HG03108 (cell line): ENCODE results near the gene MRPL27.
"Not testable (repeated sequence)": the region's sequence is repeated elsewhere in the genome, so short reads cannot be mapped to it uniquely, and the experiment has no call there.

Experiments used
- ATAC-seq: cut with Tn5 transposase; IDR thresholded peaks from one replicate; pipeline ENCODE4 v1.9.1; 2021; ENCODE audit warnings: moderate library complexity; ENCODE audit not compliant: unreplicated experiment

MRPL27 gene

DNA sequence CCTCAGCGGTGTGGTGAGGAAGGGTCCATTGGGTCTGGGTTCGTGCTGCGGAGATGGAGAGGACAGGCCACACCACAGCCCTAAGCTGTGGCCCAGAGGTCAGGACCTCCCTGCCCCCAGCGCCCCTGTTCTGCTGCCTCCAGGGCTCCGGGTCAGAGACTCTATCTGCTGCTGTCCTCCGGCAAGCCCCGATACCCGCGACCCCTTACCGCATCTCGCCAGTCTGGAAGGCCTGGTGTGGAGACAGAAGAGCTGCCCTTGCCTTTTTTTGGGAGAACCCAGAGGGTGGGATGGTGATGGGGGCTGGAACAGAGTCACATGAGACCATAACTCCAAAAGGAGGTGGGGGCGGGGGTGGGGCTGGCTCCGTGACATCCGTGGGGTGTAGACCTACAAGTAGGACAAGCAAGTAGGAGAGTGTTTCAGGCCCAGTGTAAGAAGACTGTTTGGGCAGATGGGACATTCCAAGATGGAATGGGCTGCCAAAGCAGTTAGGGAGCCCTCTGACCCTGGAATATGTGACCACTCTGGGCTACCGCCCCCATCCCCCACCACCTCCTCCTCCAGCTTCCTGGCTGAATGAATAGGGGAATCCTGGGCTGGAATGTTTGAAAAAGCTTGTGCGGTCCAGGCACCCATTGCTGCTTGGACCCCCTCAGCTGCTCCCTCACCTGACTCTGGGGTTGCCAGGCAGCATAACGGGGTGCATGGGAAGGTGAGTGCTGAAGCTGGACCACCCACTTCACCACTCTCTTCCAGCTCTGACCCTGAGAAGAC is 25.7 kb downstream of the MRPL27 start:
- no peak for ATAC-seq

DNA sequence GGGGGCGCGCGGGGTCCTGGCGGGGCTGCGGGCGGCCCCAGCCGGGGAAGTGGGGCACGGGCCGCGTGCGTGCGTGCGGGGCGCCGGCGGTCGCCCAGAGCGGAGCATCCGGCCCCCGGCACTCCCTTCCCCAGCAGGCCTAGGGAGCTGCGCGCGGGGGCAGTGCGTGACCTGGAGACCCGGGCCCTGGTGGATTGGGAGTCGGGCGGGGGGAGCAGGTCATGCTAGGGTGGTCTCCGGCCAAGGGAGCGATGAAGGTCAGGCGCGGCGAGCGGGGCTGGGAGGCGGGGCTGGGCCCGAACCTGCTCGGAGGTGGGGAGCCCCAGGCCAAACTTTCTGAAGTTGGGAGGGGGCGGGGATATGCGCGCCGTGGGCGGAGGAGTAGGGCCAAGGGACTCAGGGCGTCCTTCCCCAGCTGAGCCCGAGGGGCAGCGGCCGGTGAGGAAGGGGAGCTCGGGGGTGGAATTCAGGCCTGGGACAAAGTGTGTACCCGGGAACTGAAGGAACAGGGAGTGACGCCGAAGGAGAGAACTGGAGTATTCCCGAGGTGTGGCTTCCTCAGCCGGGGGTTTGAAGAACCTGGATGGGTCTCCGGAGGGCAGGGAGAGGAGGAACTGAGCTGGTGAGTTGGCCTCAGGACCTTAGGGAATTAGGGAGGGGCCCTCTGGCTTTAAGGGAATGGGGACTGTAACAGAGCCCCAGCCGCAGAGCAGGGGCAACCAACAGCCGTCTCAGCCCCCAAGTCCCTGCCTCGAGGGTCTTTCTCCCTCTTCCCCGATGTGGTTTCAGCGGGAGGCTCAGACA is 26.5 kb downstream of the MRPL27 start:
- ATAC-seq = peak; percentile 36

DNA sequence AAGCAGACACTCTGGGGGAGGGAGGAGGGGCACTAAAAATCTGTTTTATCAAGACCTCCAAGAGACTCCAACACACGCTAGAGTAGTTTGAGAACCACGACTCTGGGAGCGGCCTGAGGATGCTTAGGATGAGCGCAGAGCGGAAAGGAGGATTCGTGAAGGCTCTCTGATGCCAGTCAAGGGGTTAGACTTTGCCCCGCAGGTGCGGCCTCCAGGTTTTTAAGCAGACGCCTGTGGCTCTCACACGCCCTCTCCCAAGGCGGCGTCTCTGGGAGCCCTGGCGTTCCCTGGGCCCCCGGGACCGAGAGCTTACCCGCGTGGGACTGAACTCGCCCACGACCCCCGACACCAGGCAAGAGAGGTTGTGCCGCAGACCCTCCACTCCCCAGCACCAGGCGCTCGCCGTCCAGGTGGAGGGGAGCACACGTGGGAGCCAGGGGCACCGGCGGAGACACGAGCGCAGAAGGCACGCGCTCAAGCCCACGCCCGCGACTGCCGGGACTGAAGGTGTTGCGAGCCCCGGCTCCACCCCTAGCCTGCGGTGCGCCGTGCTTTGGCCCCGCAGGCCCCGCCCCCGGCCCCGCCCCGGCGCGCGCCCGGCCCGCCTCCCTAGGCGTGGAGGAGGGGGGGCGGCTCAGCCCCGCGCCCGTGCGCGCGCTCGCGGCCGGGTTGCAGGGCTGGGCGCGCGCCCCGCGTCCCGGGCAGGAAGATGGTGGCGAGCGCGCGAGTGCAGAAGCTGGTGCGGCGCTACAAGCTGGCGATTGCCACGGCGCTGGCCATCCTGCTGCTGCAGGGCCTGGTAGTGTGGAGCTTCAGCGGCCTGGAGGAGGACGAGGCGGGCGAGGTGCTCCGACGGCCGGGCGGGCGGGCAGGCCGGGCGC is 27.3 kb downstream of the MRPL27 start, which contains the start of gene XYLT2:
TSS of gene XYLT2 (plus strand) at position 695 of the 881 bp plus-strand sequence. CDS start at position 710, 15 bp downstream.
- peak; percentile 76 for ATAC-seq

DNA sequence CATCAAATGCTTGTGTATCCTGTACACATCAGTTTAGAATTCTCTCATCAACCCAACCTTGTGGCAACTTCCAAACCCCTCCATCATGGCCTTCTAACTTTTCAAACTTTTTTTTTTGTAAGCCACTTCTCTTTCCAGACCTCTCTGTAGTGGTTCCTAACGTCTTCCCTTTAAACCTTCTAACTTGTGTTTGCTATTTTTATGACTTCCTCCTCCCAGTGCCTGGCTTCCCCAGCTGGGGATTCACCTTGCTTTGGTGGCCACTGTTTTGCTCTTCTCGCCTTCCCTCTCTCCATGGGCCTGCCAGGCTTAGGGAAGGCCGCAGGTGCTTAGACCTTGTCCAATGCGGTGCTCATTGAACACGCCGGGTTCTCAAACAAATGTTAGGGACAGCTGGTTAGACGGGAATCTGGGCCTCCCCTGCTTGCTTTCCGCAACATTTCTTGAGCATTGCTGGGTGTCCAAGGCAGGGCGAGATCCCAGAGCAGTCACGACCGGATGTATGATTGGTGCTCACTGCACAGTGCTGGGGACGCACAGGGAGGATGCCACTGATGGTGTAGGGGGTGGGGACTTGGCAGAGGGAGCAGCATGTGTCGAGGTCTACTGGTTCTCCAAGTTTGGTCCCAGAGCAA is 28.1 kb downstream of the MRPL27 start:
- ATAC-seq = no peak

DNA sequence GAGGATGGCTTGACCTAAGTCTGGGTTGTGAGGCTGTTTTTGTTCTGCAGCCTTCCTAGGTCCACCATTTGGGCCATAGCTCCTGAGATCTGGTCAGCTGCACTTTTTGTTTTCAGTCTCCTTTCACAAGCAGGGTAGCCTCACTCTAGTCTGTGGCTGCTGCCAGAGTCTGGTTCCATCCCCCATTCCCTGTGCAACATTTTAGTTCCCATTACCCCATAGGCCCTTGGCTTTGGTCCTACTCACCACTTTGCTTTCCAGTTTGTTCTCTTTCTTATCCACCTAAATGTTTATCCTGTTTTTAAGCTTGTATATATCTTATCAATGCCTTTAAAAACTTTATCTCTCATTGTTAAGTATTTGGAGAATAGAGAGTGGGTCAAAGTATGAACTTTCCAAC is 33.6 kb downstream of the MRPL27 start:
- ATAC-seq = no peak

DNA sequence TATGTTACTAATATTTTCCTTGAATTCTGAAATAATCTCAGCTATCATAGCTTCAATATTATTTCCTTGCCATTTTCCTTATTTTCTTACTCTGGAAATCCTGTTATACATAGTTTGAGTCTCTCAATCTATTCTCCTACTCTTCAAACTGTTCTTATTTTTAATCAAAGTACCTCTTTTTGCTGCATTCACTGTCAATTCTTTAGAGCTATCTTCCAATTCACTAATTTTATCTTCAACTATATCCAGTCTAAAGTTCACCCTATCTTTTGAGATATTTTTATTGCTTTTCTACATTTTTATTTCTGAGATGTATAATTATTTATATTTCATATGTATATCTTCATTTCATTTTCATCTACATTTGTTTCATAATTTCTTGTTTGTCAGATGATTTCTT is 34.3 kb downstream of the MRPL27 start:
- ATAC-seq = no peak

DNA sequence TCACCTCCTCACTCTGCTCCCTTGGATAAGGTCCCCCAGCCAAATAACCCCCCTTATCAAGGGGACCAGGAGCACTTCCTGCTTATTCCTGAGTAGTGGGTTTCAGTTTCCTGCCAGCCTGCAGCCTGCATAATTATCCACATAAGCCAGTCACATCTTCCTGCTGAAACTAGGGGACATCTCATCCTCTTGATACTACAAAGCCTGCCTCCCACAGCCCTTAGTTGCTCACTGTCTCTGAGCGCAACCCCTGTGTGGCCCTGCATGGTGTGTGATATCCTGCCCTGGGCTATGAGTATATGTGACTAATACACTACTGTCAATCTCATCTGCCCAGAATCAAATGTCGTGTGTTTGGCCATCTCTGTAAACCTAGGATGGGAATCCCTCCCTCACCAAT is 35.0 kb downstream of the MRPL27 start:
- no peak for ATAC-seq

DNA sequence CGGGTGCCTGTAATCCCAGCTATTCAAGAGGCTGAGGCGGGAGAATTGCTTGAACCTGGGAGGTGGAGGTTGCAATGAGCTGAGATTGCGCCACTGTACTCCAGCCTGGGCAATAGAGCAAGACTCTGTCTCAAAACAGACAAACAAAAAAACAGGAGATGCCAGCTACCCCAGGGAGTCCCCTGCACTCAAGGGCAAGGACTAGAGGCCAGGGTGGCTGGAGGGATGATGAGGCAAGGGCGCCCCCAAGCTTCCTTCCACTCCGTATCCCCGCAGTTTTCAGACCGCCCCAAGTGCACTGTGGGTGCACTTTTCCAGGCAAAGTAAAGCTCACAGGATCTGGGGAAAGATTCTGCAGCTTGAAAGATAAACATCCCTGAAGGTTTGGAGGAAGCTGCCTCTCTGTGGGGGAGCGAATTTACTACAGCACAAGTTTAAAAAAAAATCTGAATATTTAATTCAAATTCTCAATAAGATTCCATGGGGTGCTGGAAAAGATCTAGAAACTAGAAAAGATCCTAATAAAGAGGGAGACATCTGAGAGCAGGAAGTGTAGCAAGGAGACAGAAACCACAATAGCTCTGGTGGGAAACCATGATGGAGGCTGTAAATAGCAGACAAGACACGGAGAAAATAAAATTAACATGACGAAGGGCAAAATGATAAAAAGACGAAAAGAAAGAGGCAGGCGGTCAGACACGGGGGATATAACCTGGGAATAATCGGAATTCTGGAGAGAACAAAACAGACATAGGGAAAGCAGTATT is 39.5 kb downstream of the MRPL27 start:
- ATAC-seq = not testable (repeated sequence)

DNA sequence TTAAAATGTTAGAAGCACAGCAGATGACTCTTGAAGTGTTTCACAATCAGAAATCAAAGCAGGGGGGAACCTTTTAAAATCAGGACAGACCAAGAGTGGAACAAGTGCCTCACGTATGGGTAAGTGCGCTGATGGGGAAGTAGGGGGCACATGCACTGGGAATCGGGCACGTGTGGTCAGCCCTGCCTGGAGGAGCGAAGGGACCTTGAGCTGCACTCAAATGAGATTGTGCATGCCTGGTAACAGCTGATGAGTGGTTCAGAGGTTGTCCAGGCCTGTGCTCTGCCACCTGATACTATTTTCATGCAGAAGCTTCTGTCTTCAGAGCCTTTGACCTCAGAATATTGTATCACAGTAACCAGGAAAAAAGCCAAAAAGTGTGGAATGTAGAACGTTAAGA is 40.8 kb downstream of the MRPL27 start:
- no peak for ATAC-seq

DNA sequence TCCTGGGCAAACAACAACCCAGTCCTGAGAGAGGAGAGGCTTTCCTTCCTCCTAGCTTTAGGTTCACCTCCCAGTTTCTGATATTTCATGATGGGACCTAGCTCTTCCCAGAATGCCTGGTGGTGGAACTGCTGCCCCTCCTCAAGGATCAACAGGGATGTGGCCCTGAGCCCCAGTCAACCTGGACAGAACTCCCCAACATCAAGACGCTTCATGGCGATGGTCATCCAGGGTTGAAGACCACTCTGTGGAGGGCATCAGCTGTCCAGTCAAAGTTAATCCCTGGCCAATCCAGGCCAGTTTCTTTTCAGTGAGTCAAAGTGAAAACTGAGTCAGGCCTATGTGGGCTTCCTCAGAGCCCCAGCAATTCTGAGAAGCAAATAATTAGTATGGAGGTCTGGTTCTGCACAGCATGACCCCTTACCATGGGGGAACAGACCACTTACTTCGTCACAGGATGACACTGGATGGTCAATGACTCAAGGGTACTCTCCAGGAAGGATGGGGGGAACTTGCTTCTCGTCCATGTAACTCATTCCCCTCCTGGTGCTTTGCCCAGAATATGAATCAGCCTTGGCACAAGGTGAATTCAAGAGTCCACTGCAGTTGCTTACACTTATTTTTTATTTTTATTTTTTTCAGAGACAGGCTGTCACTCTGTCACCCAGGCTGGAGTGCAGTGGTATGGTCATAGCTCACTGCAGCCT is 41.7 kb downstream of the MRPL27 start:
- no peak for ATAC-seq

DNA sequence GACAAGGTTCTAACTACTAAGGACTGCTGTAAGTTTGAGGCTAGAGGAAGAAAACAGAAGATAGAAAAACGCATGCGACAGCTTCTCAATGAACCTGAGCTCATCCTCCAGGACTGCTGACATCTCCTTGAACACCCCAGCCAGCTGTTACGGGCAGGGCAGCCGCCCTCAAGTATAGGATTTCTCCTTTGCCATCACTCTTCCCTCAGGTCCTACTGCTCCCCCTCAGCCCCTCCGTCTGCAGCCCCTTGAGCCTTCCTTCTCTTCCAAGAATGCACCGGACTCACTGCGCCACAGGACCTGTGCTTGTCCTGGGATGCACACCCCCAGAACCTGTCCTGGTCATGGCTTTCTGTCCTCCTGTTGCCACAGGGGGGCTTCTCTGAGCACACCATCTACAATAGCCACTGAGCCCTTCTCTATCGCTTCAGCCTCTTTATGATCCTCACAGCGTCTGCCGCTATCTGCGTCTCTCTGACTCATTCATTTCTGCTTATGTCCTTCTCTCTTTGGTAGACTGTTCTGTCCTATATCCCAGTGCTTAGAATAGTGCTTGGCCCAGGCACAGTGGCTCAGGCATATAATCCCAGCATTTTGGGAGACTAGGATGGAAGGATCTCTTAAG is 42.7 kb downstream of the MRPL27 start:
- no peak for ATAC-seq

DNA sequence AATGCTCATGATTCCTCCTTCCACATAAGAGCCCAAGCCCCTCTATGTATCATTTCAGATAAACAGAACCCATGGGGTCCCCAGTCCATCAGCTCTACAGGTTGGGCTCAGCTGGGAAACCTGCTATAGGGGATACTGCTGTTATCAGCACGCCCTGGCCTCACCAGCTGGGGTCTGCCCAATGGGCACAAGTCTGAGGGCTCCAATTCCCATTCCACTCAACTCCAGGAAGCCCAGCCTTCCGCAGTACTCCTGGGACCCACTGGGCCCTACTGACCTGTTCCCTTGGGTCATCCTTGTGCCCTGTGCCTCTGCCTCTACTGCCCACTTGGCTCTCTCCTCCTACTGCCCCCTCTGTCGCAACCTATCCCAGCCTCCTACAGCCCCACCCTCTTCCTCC is 43.3 kb downstream of the MRPL27 start:
- ATAC-seq = no peak

DNA sequence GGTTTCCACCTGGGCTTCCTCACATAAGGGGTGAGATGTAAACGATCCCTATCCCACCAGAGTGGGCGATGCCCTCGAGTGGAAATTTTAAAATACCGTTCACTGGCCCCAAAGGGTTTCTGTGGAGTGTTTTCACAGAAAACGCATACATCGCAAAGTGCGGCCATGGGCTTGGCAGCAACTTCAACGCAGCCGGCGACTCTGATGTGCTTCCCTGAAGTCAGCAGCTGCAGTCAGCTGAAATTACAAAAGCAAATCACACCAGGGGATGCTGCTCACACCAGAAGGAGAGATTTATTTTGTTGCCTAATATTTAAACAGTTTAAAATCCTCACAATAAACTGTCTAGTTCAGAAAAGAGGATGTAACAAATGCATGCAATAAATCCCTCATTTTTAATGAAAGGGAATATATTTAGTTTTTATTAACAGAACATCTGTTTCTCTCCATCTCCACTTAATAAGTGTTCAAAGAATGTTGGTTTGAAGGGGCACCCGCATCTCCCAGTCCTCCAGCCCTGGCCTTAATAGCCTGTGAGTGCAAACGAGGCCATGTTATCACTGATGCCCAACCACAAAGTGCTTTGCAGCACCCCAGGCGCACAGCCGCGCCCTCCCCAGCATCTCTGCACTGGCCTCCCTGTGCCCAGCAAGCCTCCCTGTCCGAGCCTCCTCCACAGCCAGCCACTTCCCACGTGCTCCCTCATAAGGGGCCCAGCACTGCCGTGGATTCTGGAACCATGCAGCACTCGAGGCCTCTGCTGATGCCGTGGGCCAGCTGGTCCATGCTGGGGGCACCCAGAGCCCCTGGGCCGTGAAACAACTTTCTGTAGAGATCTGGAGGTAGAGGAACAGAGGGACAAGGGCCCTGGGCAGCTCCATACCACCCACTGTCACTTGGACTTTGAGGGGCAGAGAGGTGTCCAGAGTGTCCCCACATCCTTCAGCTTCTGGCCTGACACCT is 44.3 kb downstream of the MRPL27 start:
- ATAC-seq = no peak

DNA sequence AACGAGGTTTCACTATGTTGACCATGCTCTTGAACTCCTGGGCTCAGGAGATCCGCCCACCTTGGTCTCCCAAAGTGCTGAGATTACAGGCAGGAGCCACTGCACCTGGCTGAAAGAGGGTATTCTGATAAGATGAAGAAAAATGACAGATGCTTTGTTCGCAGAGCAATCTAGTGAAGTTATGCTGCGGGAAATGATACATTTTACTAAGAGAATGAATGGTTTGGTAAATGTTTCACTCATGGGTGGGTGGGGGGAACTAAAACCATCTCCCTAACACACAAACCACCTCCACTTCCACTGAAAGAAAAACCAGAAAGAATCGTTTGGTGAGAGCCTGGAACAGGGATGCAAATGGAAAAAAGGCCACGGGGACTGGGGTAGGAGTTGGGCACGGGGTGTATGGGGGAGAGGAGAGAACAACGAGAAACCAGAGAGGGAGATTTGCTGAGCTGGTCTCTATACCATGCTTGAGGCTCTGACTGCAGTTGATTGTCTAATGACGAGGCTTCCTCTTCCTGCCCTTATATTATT is 46.1 kb downstream of the MRPL27 start:
- no peak for ATAC-seq

DNA sequence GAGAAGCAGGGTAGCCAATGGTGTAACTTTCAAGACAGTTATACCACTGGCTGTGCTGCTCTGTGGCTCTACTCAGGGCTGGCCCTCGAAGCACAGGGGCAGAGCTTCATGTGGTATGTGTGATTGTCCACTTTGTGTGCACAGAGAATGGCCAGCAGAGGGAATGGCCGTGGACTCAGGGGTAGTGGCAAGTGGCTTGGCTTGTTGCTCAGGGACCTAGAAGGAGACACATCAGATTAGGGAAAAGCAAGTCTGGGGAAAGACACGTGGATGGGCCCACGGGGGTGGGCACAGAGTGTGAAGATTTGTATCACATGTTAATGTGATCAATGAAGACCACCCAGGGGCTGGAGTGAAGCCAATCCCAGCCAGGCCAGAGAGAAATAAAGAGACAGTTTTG is 47.1 kb downstream of the MRPL27 start:
- ATAC-seq = no peak

DNA sequence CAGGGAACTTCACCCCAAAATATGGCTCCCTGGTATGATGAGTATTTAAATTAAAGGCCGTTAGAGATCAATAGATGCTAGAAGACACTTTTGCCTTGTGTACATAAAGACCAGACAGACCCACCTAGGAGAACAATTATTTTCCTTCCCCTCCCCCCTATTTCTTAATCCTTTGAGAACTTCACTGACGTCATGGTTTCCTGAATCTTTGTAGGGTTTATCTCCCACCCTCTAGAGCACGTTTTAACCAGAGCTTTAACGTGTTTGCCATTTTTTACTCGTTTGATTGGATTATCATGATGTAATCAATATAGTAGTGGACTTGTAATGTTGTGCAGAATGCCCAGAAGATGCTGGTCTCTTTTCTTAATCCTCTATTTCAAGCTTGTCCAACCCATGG is 49.9 kb downstream of the MRPL27 start:
- no peak for ATAC-seq

DNA sequence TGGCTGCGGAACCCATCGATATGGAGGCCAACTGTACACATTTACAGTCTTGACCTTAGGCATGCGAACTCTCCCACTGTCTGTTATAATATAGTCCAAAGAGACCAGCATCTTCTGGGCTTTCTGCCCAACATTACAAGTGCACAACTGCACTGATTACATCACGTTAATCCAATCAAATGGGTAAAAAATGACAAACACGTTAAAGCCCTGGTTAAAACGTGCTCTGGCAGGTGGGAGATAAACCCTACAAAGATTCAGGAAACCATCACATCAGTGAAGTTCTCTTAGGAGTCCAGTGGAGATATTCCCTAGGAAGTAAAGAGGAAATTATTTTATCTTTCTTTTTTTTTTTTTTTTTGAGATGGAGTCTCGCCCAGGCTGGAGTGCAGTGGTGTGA is 50.7 kb downstream of the MRPL27 start:
- ATAC-seq = no peak
